ENCODE results near the gene KCNMB4. TPM values are rescaled to one million over a fixed set of nuclear protein-coding genes. Genes with fewer than 3 reads are reported as not detected.
"Not testable (repeated sequence)": the region's sequence is repeated elsewhere in the genome, so short reads cannot be mapped to it uniquely, and the experiment has no call there.

KCNMB4 gene
- total RNA-seq, 1 donor from 2014 or later, result 0.76 TPM

DNA sequence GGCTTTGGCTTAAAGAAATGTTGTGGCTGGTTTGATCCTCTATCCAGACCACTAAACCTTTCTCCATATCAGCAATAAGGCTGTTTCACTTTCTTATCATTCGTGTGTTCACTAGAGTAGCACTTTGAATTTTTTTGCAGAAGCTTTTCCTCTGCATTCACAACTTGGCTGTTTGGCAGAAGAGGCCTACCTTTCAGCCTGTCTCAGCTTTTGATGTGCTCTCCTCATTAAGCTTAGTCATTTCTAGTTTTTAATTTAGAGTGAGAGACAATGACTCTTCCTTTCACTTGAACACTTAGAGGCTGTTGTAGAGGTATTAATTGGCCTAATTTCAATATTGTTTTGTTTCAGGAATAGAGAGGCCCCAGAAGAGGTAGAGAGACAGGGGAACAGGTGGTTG lies 13.8 kb downstream of the KCNMB4 start:
- no peak for ATAC-seq

- no peak for ATAC-seq
Measured at GRCh38 chr12:70383484-70383883, 17.4 kb downstream of the KCNMB4 start.

DNA sequence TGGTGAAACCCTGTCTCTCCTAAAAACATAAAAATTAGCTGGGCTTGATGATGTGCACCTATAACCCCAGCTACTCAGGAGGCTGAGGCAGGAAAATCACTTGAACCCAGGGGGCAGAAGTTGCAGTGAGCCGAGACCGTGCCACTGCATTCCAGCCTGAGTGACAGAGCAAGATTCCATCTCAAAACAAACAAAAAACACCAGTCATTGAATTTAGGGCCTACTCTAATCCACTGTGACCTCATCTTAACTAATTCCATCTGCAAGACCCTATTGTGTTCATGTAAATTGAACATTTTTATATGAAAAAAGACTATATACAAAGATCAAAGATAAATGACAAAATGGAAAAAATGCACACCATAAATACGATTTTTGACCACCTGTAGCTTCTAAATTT lies 17.8 kb downstream of the KCNMB4 start:
- no peak for ATAC-seq

- ATAC-seq, result no peak
Measured at GRCh38 chr12:70386771-70387170, 20.7 kb downstream of the KCNMB4 start.

GRCh38 chr12:70389678-70390077 lies 23.6 kb downstream of the KCNMB4 start:
- ATAC-seq, result no peak

DNA sequence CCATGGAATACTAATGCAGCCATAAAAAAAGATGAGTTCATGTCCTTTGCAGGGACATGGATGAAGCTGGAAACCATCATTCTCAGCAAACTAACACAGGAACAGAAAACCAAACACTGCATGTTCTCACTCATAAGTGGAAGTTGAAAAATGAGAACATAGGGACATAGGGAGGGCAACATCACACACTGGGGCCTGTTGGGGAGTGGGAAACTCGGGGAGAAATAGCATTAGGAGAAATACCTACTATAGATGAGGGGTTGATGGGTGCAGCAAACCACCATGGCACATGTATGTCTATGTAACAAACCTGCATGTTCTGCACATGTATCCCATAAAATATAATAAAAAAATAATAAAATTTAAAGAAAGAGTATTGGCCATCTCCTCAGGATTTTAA lies 26.5 kb downstream of the KCNMB4 start:
- not testable (repeated sequence) for ATAC-seq

- peak; percentile 46 for ATAC-seq
Measured at GRCh38 chr12:70393787-70394499, 27.9 kb downstream of the KCNMB4 start.

DNA sequence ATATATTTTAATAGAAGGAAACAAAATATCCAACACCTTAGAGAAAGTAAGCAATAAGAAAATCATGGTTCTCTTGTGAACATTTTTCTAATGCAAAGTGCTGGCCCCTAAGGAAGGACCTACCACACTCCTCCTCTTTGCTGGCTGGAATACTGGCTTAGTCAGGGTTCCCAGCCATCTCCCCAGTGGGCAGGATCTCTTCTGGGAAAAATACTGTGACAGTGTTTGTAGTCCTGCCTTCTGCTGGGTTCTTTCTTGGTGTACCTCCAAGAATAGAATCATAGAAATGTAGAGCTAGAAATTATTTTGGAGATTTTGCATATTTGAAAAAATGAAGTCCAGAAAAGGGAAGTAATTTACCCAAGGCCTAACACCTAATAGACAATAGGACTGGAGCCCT lies 31.9 kb downstream of the KCNMB4 start:
- ATAC-seq, result no peak

DNA sequence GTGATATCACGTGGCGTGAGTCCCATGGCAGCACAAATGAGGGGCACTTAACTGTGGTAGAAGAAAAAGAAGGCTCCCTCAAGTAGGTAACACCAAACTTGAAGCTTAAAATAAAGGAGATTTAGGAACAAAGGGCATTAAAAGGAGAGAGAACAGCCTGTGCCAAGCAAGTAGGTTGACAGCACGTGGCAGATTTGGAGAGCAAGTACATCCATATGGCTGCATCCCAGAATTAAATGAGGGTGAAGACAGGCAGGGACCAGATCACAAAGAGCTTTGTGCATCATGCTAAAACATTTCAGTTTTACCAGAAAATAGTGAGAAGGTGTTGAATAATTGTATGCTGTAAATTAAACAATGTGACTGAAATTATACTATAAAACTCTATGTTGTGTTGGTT lies 32.8 kb downstream of the KCNMB4 start:
- ATAC-seq, result no peak

DNA sequence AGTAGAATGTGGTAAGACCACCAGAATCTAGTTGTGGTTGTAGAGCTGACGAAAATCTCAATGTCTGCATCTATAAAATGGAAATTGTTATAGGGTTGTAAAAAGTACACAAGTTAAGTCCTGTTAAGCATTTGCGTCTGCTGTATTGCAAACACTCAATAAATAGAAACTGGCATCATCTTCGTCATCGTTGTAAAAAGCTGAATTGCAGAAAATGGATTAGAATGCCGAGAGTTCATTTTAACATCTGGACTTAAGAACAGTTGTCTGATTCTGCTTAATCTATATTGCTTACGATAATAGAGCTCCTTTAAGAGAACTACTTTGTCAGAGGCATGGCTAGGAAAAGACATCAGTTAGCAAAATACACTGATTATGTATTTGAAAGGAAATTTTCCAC lies 33.2 kb downstream of the KCNMB4 start:
- no peak for ATAC-seq

- ATAC-seq, result no peak
Measured at GRCh38 chr12:70400124-70400523, 34.0 kb downstream of the KCNMB4 start.

DNA sequence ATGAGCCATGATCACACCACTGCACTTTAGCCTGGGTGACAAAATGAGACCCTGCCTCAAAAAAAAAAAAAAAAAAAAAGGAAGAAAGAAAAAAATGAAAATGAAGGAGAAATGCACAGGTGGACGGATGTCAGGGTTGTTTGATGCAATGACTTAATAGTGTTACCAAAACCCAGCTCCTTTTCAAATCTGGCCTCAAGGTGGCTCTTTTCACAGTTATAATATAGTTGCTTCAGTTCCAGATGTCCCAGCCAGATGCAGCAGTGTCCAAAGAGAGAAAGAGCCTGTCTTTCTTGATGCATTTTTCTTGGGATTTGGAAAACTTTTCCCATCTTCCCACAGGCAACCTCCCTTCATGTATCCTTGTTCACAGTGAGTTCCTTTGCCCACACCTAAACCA lies 36.5 kb downstream of the KCNMB4 start:
- ATAC-seq, result no peak

GRCh38 chr12:70403826-70404225 lies 37.7 kb downstream of the KCNMB4 start:
- no peak for ATAC-seq

- no peak for ATAC-seq
Measured at GRCh38 chr12:70408004-70408790, 42.1 kb downstream of the KCNMB4 start.

DNA sequence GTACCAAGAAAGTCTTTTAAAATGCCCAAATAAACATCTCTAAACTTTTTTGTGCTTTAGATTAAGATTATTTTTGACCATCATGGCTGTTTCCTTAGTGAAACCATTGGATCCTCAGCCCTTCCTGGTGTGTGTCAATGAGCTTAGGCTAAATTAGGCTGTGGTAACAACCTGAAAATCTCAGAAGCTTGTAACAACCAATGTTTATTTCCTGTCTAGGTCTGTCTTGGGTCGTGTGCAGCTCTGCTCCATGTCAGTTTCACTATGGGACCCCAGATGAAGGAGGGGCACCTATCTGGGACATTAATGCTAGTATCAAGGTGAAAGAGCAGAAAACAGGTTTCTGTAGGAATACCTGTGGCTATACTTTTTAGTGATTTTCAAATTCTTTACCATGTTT lies 49.9 kb downstream of the KCNMB4 start:
- ATAC-seq, result no peak

DNA sequence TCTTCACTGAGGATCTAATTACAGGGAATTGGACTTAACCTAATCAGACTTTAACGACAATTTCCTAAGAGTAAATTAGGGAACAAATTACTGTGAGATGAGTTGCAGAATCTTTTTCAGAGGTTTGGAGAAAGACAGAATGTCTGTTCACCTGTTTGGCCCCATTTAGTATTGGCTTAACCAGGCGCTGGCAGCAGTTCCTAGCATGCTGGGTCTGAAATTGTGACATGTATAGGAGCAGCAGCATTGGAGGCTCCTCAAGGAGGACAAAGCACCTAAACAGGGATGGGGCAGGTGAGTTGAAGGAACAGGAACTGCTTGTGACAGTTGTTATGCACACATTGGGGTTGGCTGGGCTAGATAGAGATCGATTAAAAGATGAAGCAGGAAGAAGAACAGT lies 51.0 kb downstream of the KCNMB4 start:
- ATAC-seq, result no peak

DNA sequence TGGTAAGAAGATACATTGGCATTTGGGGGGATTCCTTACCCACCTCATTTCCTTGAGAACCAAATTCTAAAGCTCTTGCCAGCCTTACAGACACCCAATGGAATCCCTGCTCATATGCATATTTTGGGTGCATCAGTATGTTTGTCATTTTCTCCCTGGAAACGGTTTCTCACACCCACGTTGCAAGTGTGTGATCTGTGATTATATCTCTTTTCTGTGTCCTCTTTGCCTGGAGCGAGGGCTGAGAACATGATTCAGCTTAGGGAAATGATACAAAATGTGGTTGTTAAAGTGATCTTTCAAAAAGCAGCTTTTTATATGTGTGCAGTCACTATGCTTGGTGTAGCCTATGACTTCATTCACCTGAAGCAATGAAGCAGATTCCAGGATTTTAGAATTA lies 52.0 kb downstream of the KCNMB4 start:
- no peak for ATAC-seq

DNA sequence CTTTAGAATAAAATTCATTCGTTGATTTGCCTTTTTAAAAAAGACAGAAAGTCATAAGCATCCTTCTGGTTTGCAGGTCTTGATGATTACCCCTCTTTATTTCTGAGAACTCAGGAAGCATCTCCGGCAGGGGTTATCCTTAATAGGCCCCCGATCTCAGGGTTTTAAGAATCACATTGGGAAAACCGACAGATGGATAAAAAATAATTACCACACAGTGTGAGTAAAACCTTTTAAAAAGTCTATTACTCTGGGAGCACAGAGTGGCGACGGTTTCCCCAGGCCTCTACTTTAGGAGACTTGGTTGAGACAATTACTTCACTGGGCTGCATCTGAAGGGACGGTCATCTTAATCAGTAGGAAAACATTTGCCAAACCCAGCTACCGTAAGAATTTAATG lies 56.5 kb downstream of the KCNMB4 start:
- ATAC-seq, result no peak

- no peak for ATAC-seq
Measured at GRCh38 chr12:70426620-70427019, 60.5 kb downstream of the KCNMB4 start.

DNA sequence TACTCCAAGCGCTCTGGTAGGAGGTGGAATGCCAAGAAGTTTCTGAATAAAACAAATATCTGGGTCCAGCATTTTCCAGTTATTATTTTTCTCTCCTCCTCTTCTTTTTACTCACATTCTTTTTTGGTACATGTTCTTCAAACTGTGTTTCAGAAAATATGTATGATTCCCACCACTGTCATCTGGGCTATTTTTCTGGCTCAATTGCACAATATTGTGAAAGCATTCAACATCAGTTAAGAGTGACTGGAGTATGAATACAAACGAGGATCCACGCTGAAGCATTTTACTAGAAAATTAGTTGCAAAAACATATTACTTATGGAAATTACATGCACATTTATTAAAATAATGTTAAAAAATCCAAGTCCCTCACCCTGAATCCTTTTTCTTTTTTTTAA lies 61.5 kb downstream of the KCNMB4 start:
- ATAC-seq, result no peak

- ATAC-seq, result no peak
Measured at GRCh38 chr12:70430400-70430799, 64.3 kb downstream of the KCNMB4 start.

GRCh38 chr12:70436836-70437235 lies 70.7 kb downstream of the KCNMB4 start:
- no peak for ATAC-seq

GRCh38 chr12:70443062-70443673 lies 77.1 kb downstream of the KCNMB4 start:
- no peak for ATAC-seq

GRCh38 chr12:70444903-70445302 lies 78.8 kb downstream of the KCNMB4 start:
- no peak for ATAC-seq
